OCI-LY7 (cell line): ENCODE measurements around the gene CDKN2B-AS1. TPM values are rescaled to one million over a fixed set of nuclear protein-coding genes. Genes with fewer than 3 reads are reported as not detected.

Experiments used
- BruUV-seq: library from RNA; stranded (reverse); fragments of 400-500 nt; replicated peaks from 2 replicates; lab custom pipeline; 2021; lab: Mats Ljungman, UMichigan
- CTCF ChIA-PET: fragments of 300-600 bp; sonication (Branson Sonifier 250); formaldehyde crosslinking; loops from one replicate; lab custom pipeline; 2022; ENCODE audit warnings: antibody characterized with exemption; ENCODE audit not compliant: unreplicated experiment; lab: Charles Lee
- POLR2A ChIA-PET: fragments of 300-600 bp; sonication (Branson Sonifier 250); formaldehyde crosslinking; loops from one replicate; lab custom pipeline; 2022; ENCODE audit warnings: antibody characterized with exemption; lab: Charles Lee
- DNase-seq: peaks from one replicate; pipeline ENCODE4 v3.0.0-alpha.2; 2015; ENCODE audit warnings: low spot score
- H2AFZ ChIP-seq: fragments of 200-600 bp; sonication (generic), shearing (Covaris generic); 2 replicates; pipeline ENCODE4 v1.6.1; 2014; ENCODE audit warnings: mild to moderate bottlenecking, antibody characterized with exemption, low read length, moderate library complexity
- H3K27ac ChIP-seq: fragments of 200-600 bp; sonication (generic); 2 replicates; pipeline ENCODE4 v1.5.1; 2014; ENCODE audit warnings: mixed run types, low read depth, mild to moderate bottlenecking, moderate library complexity, low read length, inconsistent platforms; ENCODE audit not compliant: poor library complexity, severe bottlenecking
- H3K36me3 ChIP-seq: fragments of 200-600 bp; sonication (generic); 2 replicates; pipeline ENCODE4 v1.6.1; 2014; ENCODE audit warnings: mild to moderate bottlenecking, antibody characterized with exemption, low read length, moderate library complexity, mixed read lengths; ENCODE audit not compliant: insufficient read depth
- H3K4me1 ChIP-seq: fragments of 200-600 bp; sonication (generic); 2 replicates; pipeline ENCODE4 v1.5.1; 2014; ENCODE audit warnings: mild to moderate bottlenecking, low read length; ENCODE audit not compliant: insufficient read depth, poor library complexity, severe bottlenecking
- H3K4me2 ChIP-seq: fragments of 200-600 bp; sonication (generic); 2 replicates; pipeline ENCODE4 v1.6.1; 2014; ENCODE audit warnings: mild to moderate bottlenecking, low read length
- H3K4me3 ChIP-seq: fragments of 200-600 bp; sonication (generic); 2 replicates; pipeline ENCODE4 v1.5.1; 2014; ENCODE audit warnings: mild to moderate bottlenecking, low read depth, low read length; ENCODE audit not compliant: poor library complexity, severe bottlenecking
- H3K79me2 ChIP-seq: fragments of 200-600 bp; sonication (generic); 2 replicates; pipeline ENCODE4 v1.6.1; 2016; ENCODE audit warnings: low read depth, mild to moderate bottlenecking, low read length, moderate library complexity, mixed read lengths; ENCODE audit not compliant: insufficient read depth
- H3K9me2 ChIP-seq: fragments of 200-600 bp; sonication (generic); 2 replicates; pipeline ENCODE4 v1.6.1; 2016; ENCODE audit warnings: mild to moderate bottlenecking, low read length, mixed read lengths; ENCODE audit not compliant: insufficient read depth
- H3K9me3 ChIP-seq: fragments of 200-600 bp; sonication (generic); 2 replicates; pipeline ENCODE4 v1.6.1; 2014; ENCODE audit warnings: mild to moderate bottlenecking, mixed run types, low read length, mixed read lengths
- H4K20me1 ChIP-seq: fragments of 200-600 bp; sonication (generic); 2 replicates; pipeline ENCODE4 v1.6.1; 2014; ENCODE audit warnings: mild to moderate bottlenecking, antibody characterized with exemption, low read length, moderate library complexity, mixed read lengths; ENCODE audit not compliant: insufficient read depth
- EZH2phosphoT487 ChIP-seq: fragments of 200-600 bp; sonication (generic); IDR thresholded peaks from 2 replicates; pipeline ENCODE4 v1.6.1; 2018; ENCODE audit warnings: low read depth, borderline replicate concordance, mild to moderate bottlenecking, mixed run types, antibody characterized with exemption, low read length, moderate library complexity, mixed read lengths
- intact Hi-C: fragments of 100-400 bp; cut with micrococcal nuclease; formaldehyde crosslinking; loops from one replicate; pipeline ENCODE4 v1.10.0; 2022; ENCODE audit not compliant: unreplicated experiment
- total RNA-seq, 2 experiments: library from RNA; depleted of rRNA in 1 of 2; stranded (reverse); fragments of >200 nt in 1 of 2; shearing (Covaris generic) in 1 of 2; gene quantifications; 2 replicates each; pipeline ENCODE4 v1.2.3, GENCODE V29; 2014 to 2022
- TF ChIP-seq, protein P1 (sequence below): fragments of 200-600 bp; sonication (generic); conservative IDR thresholded peaks from 2 replicates; pipeline ENCODE4 v1.5.1; 2014; ENCODE audit warnings: mild to moderate bottlenecking, antibody characterized with exemption, low read length, moderate library complexity, mixed read lengths

Gene CDKN2B-AS1
- total RNA-seq, 2 experiments from 2014 or later: 20.4 to 24.3 TPM

- H3K4me2 ChIP-seq: no peak overlapping the region
- intact Hi-C loops: no loop called here
- no peak overlapping the region for H3K27ac ChIP-seq
- no peaks in the 10 kb centered on the region for H3K79me2 ChIP-seq
- H2AFZ ChIP-seq: no peak overlapping the region
- CTCF ChIA-PET: no interaction called here
- no peaks in the 10 kb centered on the region for H4K20me1 ChIP-seq
- no peaks in the 10 kb centered on the region for H3K4me1 ChIP-seq
- TF ChIP-seq EZH2phosphoT487: no peak
- TF ChIP-seq, protein P1, sequence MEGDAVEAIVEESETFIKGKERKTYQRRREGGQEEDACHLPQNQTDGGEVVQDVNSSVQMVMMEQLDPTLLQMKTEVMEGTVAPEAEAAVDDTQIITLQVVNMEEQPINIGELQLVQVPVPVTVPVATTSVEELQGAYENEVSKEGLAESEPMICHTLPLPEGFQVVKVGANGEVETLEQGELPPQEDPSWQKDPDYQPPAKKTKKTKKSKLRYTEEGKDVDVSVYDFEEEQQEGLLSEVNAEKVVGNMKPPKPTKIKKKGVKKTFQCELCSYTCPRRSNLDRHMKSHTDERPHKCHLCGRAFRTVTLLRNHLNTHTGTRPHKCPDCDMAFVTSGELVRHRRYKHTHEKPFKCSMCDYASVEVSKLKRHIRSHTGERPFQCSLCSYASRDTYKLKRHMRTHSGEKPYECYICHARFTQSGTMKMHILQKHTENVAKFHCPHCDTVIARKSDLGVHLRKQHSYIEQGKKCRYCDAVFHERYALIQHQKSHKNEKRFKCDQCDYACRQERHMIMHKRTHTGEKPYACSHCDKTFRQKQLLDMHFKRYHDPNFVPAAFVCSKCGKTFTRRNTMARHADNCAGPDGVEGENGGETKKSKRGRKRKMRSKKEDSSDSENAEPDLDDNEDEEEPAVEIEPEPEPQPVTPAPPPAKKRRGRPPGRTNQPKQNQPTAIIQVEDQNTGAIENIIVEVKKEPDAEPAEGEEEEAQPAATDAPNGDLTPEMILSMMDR: no peak
- no peak overlapping the region for H3K4me3 ChIP-seq
- BruUV-seq: no TSS peak
- DNase-seq: no peak
- H3K9me2 ChIP-seq: no peaks in the 10 kb centered on the region
- H3K9me3 ChIP-seq: no peaks in the 10 kb centered on the region
- POLR2A ChIA-PET: interaction anchor here (0.9 to 1.3 kb wide), 3 partner anchors 10 to 76 kb away, joined by 3 to 4 read pairs (median 4); no protein-coding TSS in a partner anchor
- H3K36me3 ChIP-seq: no peaks in the 10 kb centered on the region
These were observed 46.8 kb downstream of the CDKN2B-AS1 start for GRCh38 chr9:22041344-22041743.

- DNase-seq: no peak
- H3K9me3 ChIP-seq: no peaks in the 10 kb centered on the region
- no peak overlapping the region for H2AFZ ChIP-seq
- no peaks in the 10 kb centered on the region for H3K9me2 ChIP-seq
- BruUV-seq: no TSS peak
- H4K20me1 ChIP-seq: no peaks in the 10 kb centered on the region
- no peaks in the 10 kb centered on the region for H3K79me2 ChIP-seq
- POLR2A ChIA-PET: interaction anchor here (0.6 to 1.3 kb wide), 4 partner anchors 10 to 76 kb away, joined by 3 to 4 read pairs (median 4); no protein-coding TSS in a partner anchor
- no peaks in the 10 kb centered on the region for H3K4me1 ChIP-seq
- no peak for TF ChIP-seq EZH2phosphoT487
- TF ChIP-seq, protein P1: no peak
- no peak overlapping the region for H3K27ac ChIP-seq
- no peak overlapping the region for H3K4me2 ChIP-seq
- no peaks in the 10 kb centered on the region for H3K36me3 ChIP-seq
- intact Hi-C loops: no loop called here
- CTCF ChIA-PET: no interaction called here
- H3K4me3 ChIP-seq: no peak overlapping the region
These were observed 47.2 kb downstream of the CDKN2B-AS1 start for GRCh38 chr9:22041775-22042174.

DNA sequence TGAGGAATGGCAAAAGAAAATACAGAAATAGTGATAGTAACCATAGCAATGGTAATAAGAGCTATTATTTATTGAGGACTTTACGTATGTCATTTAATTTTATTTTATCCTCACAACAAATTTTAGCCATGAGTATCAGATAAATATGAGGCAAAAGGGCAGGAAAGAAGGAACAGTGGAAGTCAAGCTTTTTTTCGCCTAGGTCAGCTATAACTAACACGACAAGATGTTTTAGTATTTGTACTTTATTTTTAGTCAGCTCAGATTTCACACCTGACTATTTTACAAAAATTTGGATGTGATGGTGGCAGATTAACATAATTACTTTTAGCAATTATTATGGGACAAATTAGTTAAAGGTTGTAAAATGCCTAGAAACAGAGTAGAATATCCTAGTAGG, 49.3 kb downstream of the CDKN2B-AS1 start:
- Histone ChIP-seq H3K4me3 (no peak overlapping the region), H3K79me2 (no peaks in the 10 kb centered on the region), H3K9me3 (no peaks in the 10 kb centered on the region), H3K27ac (no peak overlapping the region), H4K20me1 (no peaks in the 10 kb centered on the region), H2AFZ (no peak overlapping the region), H3K4me2 (no peak overlapping the region), H3K36me3 (no peaks in the 10 kb centered on the region; the same call in 1 of the 2 replicates), H3K9me2 (no peaks in the 10 kb centered on the region), H3K4me1 (no peaks in the 10 kb centered on the region)
- ChIA-PET CTCF (no interaction called here), POLR2A (interaction anchor here (0.8 to 2.5 kb wide), 2 partner anchors 10 to 52 kb away, joined by 3 to 11 read pairs; no protein-coding TSS in a partner anchor)
- DNase-seq: no peak
- BruUV-seq: no TSS peak
- TF ChIP-seq EZH2phosphoT487: no peak
- TF ChIP-seq, protein P1: no peak
- intact Hi-C loops: no loop called here
